Subcutaneous abdominal adipose tissue (tissue), 5 donors: ENCODE data around the gene USP26.
"Not testable (repeated sequence)": the region's sequence is repeated elsewhere in the genome, so short reads cannot be mapped to it uniquely, and the experiment has no call there.

Source experiments
- H3K27ac ChIP-seq: one replicate; pipeline ENCODE4 v1.7.0; 2013; ENCODE audit warnings: low read depth, mild to moderate bottlenecking, inconsistent platforms, low read length, moderate library complexity
- H3K27me3 ChIP-seq, 5 donors: one replicate each; pipeline ENCODE4 v1.7.0; 2013; ENCODE audit warnings: low read length in 5 of 5, inconsistent platforms in 1 of 5; ENCODE audit not compliant: control insufficient read depth in 5 of 5, insufficient read depth in 4 of 5
- H3K36me3 ChIP-seq, 5 donors: one replicate each; pipeline ENCODE4 v1.7.0; 2013; ENCODE audit warnings: low read length in 5 of 5; ENCODE audit not compliant: control insufficient read depth in 5 of 5, insufficient read depth in 5 of 5
- H3K4me1 ChIP-seq, 5 donors: one replicate each; pipeline ENCODE4 v1.7.0; 2013; ENCODE audit warnings: low read length in 5 of 5, mild to moderate bottlenecking in 3 of 5, moderate library complexity in 1 of 5; ENCODE audit not compliant: control insufficient read depth in 5 of 5, insufficient read depth in 5 of 5
- H3K4me3 ChIP-seq, 5 donors: one replicate each; pipeline ENCODE4 v1.7.0; 2013; ENCODE audit warnings: low read length in 5 of 5, low read depth in 1 of 5
- H3K9ac ChIP-seq, 5 donors: one replicate each; pipeline ENCODE4 v1.7.0; 2013; ENCODE audit warnings: low read length in 5 of 5, mild to moderate bottlenecking in 4 of 5, moderate library complexity in 3 of 5
- H3K9me3 ChIP-seq, 5 donors: one replicate each; pipeline ENCODE4 v1.7.0; 2013; ENCODE audit warnings: low read length in 5 of 5; ENCODE audit not compliant: control insufficient read depth in 5 of 5
- donor health status: healthy.
- donor health status: healthy.
- donor health status: healthy.
- donor health status: healthy.
- donor health status: healthy.

USP26 gene

GRCh38 chrX:132984058-132984650 lies 112.8 kb downstream of the USP26 start:
- H3K9ac ChIP-seq: no peak overlapping the region
- H3K4me3 ChIP-seq: no peak overlapping the region
- peaks cover 0 to 17% (median 6%) of the 10 kb centered on the region in 5 donors for H3K27me3 ChIP-seq
- H3K4me1 ChIP-seq: no peaks in the 10 kb centered on the region
- peaks cover 0 to 3% (median 0%) of the 10 kb centered on the region in 5 donors for H3K9me3 ChIP-seq
- no peak overlapping the region for H3K27ac ChIP-seq
- no peaks in the 10 kb centered on the region for H3K36me3 ChIP-seq

- Histone ChIP-seq H3K9me3 (peaks cover 0 to 3% (median 0%) of the 10 kb centered on the region in 5 donors), H3K4me3 (no peak overlapping the region), H3K9ac (no peak overlapping the region), H3K27ac (no peak overlapping the region), H3K4me1 (no peaks in the 10 kb centered on the region), H3K36me3 (no peaks in the 10 kb centered on the region), H3K27me3 (peaks cover 0 to 17% (median 6%) of the 10 kb centered on the region in 5 donors)
Observed at GRCh38 chrX:132983496-132983895, 113.4 kb downstream of the USP26 start.

DNA sequence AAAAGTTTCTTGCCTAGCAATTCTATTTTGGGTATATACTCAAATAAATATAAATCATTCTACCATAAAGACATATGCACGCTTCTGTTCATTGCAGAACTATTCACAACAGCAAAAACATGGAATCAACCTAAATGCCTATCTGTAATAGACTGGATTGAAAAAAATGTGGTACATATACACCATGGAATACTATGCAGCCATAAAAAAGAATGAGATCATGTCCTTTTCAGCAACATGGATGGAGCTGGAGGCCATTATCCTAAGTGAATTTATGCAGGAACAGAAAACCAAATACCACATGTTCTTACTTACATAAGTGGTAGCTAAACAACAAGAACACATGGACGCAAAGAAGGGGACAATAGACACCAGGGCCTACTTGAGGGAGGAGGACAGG lies 116.9 kb downstream of the USP26 start:
- not testable (repeated sequence) for H3K36me3 ChIP-seq

More for the DNA sequence above, 116.9 kb downstream of the USP26 start:
- H3K9ac ChIP-seq, H3K9me3 ChIP-seq, H3K27ac ChIP-seq, H3K4me1 ChIP-seq, H3K4me3 ChIP-seq: not testable (repeated sequence)
- peaks cover 0 to 20% (median 10%) of the 10 kb centered on the region in 5 donors for H3K27me3 ChIP-seq
